Endothelial cell (in vitro differentiated cells): ENCODE results near the gene CFAP68. TPM values are rescaled to one million over a fixed set of nuclear protein-coding genes. Genes with fewer than 3 reads are reported as not detected.

Experiments used
- DNase-seq: peaks from one replicate; pipeline ENCODE4 v3.0.0; 2021; ENCODE audit warnings: low spot score
- H3K27ac Mint-ChIP-seq: one replicate; pipeline ENCODE4 v1.8.0; 2021; ENCODE audit warnings: mixed read lengths, inconsistent platforms; ENCODE audit not compliant: unreplicated experiment
- H3K27me3 Mint-ChIP-seq: one replicate; pipeline ENCODE4 v1.8.0; 2021; ENCODE audit warnings: mild to moderate bottlenecking, moderate library complexity, mixed read lengths, inconsistent platforms; ENCODE audit not compliant: unreplicated experiment
- H3K36me3 Mint-ChIP-seq: one replicate; pipeline ENCODE4 v1.8.0; 2021; ENCODE audit warnings: mild to moderate bottlenecking, low read depth, mixed read lengths, inconsistent platforms; ENCODE audit not compliant: unreplicated experiment
- H3K4me1 Mint-ChIP-seq: one replicate; pipeline ENCODE4 v1.8.0; 2021; ENCODE audit warnings: mild to moderate bottlenecking, mixed read lengths, inconsistent platforms; ENCODE audit not compliant: unreplicated experiment
- H3K4me3 Mint-ChIP-seq: one replicate; pipeline ENCODE4 v1.8.0; 2021; ENCODE audit warnings: mild to moderate bottlenecking, mixed read lengths, inconsistent platforms; ENCODE audit not compliant: unreplicated experiment
- H3K9me3 Mint-ChIP-seq: one replicate; pipeline ENCODE4 v1.8.0; 2021; ENCODE audit warnings: mixed read lengths, inconsistent platforms; ENCODE audit not compliant: unreplicated experiment
- CTCF ChIP-seq: fragments of 200-600 bp; sonication (generic); IDR thresholded peaks from one replicate; pipeline ENCODE4 v1.5.0; 2021; ENCODE audit warnings: antibody characterized with exemption; ENCODE audit not compliant: unreplicated experiment
- total RNA-seq: library from RNA; stranded (reverse); fragmentation: NEBNext Ultra II Directional; extraction: Animal tissue kit (Norgen Biotek cat#: 25700); gene quantifications from one replicate; pipeline ENCODE4 v1.2.1, GENCODE V29; 2021; ENCODE audit not compliant: unreplicated experiment

The CFAP68 gene
- total RNA-seq, 1 donor from 2014 or later = 35.6 TPM

- H3K27me3 Mint-ChIP-seq = peaks cover under 1% of the 10 kb centered on the region
Observed at GRCh38 chr11:111916768-111917167, 37.4 kb downstream of the CFAP68 start.

GRCh38 chr11:111917312-111917711 is 38.0 kb downstream of the CFAP68 start:
- Mint-ChIP-seq H3K4me3 (no peak overlapping the region), H3K27ac (peak overlapping the region; percentile 6), H3K9me3 (no peaks in the 10 kb centered on the region), H3K4me1 (peaks cover 13% of the 10 kb centered on the region), H3K36me3 (no peaks in the 10 kb centered on the region), H3K27me3 (no peaks in the 10 kb centered on the region)
- no peak for TF ChIP-seq CTCF
- DNase-seq = no peak

More at GRCh38 chr11:111916768-111917167, 37.4 kb downstream of the CFAP68 start:
- Mint-ChIP-seq H3K4me3 (no peak overlapping the region), H3K27ac (peak overlapping the region; percentile 6), H3K36me3 (no peaks in the 10 kb centered on the region), H3K9me3 (no peaks in the 10 kb centered on the region), H3K4me1 (peaks cover 13% of the 10 kb centered on the region)
- no peak for DNase-seq
- no peak for TF ChIP-seq CTCF

GRCh38 chr11:111917788-111918187 is 38.4 kb downstream of the CFAP68 start:
- Mint-ChIP-seq H3K27me3 (no peaks in the 10 kb centered on the region), H3K36me3 (no peaks in the 10 kb centered on the region), H3K27ac (peak overlapping the region; percentile 20), H3K4me1 (peaks cover 13% of the 10 kb centered on the region), H3K9me3 (no peaks in the 10 kb centered on the region), H3K4me3 (no peak overlapping the region)
- TF ChIP-seq CTCF = no peak
- DNase-seq = no peak

- Mint-ChIP-seq H3K36me3 (no peaks in the 10 kb centered on the region), H3K27me3 (no peaks in the 10 kb centered on the region), H3K27ac (peak within 1 kb of the TSS; percentile 92), H3K4me3 (no peak within 1 kb of the TSS), H3K4me1 (peaks cover 19% of the 10 kb centered on the region), H3K9me3 (no peaks in the 10 kb centered on the region)
- no peak for TF ChIP-seq CTCF
- peak; percentile 55 for DNase-seq
Observed at GRCh38 chr11:111918390-111919256, 39.3 kb downstream of the CFAP68 start, which contains the start of gene C11orf52. Gene C11orf52, plus strand, starts transcription at chr11:111918913. Its CDS starts 60 bp downstream, at chr11:111918973.

GRCh38 chr11:111920908-111921307 is 41.6 kb downstream of the CFAP68 start:
- no peak for DNase-seq
- Mint-ChIP-seq H3K9me3 (no peaks in the 10 kb centered on the region), H3K4me3 (no peak overlapping the region), H3K27me3 (peaks cover 5% of the 10 kb centered on the region), H3K27ac (no peak overlapping the region), H3K36me3 (peaks cover 3% of the 10 kb centered on the region), H3K4me1 (peaks cover 29% of the 10 kb centered on the region)
- TF ChIP-seq CTCF = no peak
